LNCaP clone FGC (cell line): ENCODE data around the gene SRSF1.
"Not testable (repeated sequence)": the region's sequence is repeated elsewhere in the genome, so short reads cannot be mapped to it uniquely, and the experiment has no call there.

Source experiments
- DNase-seq: peaks from one replicate; pipeline ENCODE4 v3.0.0-alpha.2; 2011; ENCODE audit warnings: low read depth
- H3K4me3 ChIP-seq: 2 replicates; pipeline ENCODE4 v1.5.1; 2011; ENCODE audit warnings: mild to moderate bottlenecking, low read depth, low read length, control low read depth
- TF ChIP-seq, protein P1 (sequence below): IDR thresholded peaks from 2 replicates; pipeline ENCODE4 v1.5.1; 2012; ENCODE audit warnings: mild to moderate bottlenecking; ENCODE audit not compliant: control insufficient read depth, insufficient read depth; ENCODE audit errors: extremely low read depth

SRSF1 gene

GRCh38 chr17:57982452-57983170 is 24.4 kb downstream of the SRSF1 start:
- DNase-seq = no peak
- TF ChIP-seq, protein P1, sequence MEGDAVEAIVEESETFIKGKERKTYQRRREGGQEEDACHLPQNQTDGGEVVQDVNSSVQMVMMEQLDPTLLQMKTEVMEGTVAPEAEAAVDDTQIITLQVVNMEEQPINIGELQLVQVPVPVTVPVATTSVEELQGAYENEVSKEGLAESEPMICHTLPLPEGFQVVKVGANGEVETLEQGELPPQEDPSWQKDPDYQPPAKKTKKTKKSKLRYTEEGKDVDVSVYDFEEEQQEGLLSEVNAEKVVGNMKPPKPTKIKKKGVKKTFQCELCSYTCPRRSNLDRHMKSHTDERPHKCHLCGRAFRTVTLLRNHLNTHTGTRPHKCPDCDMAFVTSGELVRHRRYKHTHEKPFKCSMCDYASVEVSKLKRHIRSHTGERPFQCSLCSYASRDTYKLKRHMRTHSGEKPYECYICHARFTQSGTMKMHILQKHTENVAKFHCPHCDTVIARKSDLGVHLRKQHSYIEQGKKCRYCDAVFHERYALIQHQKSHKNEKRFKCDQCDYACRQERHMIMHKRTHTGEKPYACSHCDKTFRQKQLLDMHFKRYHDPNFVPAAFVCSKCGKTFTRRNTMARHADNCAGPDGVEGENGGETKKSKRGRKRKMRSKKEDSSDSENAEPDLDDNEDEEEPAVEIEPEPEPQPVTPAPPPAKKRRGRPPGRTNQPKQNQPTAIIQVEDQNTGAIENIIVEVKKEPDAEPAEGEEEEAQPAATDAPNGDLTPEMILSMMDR = no peak
- no peak overlapping the region for H3K4me3 ChIP-seq

DNA sequence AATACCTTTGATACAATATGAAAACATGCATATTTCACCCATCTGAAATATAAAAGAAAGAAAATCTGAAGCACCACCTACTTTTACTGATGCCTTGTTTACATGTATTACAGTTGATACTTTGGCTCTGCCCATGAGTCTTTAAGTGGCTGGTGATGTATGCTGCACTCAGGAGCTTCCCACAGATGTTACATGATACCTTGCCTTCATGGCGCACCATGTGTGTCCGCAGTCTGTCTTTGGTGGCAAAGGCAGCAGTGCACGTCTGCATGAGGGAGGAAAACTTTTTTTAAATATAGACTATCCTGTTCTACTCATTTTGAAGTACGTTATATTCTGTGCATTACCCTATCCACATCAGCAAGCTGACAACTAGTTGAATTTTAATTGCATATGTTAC is 26.5 kb downstream of the SRSF1 start:
- DNase-seq = no peak
- no peak overlapping the region for H3K4me3 ChIP-seq
- TF ChIP-seq, protein P1 = no peak

- H3K4me3 ChIP-seq = no peak overlapping the region
- TF ChIP-seq, protein P1 = no peak
- DNase-seq = no peak
Observed at GRCh38 chr17:57979076-57979475, 28.0 kb downstream of the SRSF1 start.

GRCh38 chr17:57976594-57976993 is 30.5 kb downstream of the SRSF1 start:
- DNase-seq = no peak
- no peak overlapping the region for H3K4me3 ChIP-seq
- TF ChIP-seq, protein P1 = no peak

DNA sequence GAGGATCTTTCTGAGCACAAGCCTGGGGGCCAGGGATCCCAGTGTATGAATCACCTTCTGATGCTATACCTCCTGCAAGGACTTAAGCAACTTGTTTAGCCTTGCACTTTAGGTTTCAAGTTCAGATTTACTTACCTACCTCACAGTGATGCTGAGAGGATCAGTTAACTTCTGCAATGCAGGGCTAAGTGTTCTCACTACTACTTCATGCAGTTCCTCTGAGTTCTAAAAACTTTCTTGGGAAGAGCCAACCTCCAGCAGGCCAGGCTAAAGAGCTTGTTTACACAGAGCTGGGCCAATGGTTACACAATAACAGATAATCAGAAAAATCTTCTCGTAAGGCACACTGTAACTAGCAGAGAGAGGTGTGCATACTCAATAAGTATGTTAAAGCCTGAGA is 32.0 kb downstream of the SRSF1 start:
- H3K4me3 ChIP-seq = no peak overlapping the region
- TF ChIP-seq, protein P1 = no peak
- DNase-seq = no peak

- not testable (repeated sequence) for H3K4me3 ChIP-seq, DNase-seq
Observed at GRCh38 chr17:57974053-57974824, 32.8 kb downstream of the SRSF1 start.

DNA sequence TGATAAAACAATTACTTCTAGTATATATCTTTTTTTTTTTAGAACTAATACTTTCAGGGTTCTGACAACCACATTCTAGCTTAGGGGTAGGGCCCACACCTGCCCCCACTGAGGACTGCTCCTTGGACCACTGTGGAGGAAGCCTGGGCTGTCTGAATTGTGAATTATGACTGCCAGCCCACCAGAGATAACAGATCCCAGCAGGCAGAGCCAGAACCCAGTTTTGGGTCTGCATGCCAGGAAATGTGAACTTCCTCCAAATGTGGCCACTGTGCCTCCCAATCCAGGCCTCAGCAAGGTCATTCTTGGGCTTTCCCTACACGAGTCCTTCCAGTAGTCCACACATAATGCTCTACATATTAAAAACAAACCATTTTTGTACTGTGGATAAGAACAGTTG is 34.9 kb downstream of the SRSF1 start:
- no peak overlapping the region for H3K4me3 ChIP-seq
- no peak for DNase-seq
- TF ChIP-seq, protein P1 = no peak
